Measurements from ENCODE around the gene PTPN14. TPM values are rescaled to one million over a fixed set of nuclear protein-coding genes. Genes with fewer than 3 reads are reported as not detected.
"Not testable (repeated sequence)": the region's sequence is repeated elsewhere in the genome, so short reads cannot be mapped to it uniquely, and the experiment has no call there.

Gene PTPN14
- total RNA-seq, 1 experiment from 2014 or later: 88.4 TPM

DNA sequence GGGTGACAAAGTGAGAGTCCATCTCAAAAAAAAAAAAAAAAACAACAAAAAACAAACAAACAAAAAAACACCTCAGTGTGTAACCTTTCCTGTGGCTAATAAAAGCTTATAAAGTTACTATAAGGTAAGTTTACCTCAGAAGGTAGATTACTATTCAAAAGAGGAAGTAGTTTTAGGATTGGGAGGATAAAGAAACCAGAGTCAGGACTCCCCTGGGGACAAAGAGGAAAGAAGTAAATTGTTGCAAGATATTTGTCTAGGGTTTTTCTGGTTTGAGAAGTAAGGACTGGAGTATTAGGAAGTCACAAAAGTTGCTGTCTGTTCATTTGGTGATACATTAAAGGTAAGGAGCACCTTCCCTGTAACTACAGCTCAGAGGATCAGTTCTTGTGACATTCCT, 27.8 kb upstream of the PTPN14 start:
- Mint-ChIP-seq H3K4me3 (no peak overlapping the region), H3K27ac (no peak overlapping the region), H3K9me3 (peaks cover 34% of the 10 kb centered on the region), H3K27me3 (ENCODE audit: low read depth) (peaks cover 2% of the 10 kb centered on the region; the same call in 1 of the 2 replicates), H3K4me1 (peaks cover 16% of the 10 kb centered on the region), H3K36me3 (peaks cover 28% of the 10 kb centered on the region)
- ATAC-seq (no peak), DNase-seq (ENCODE audit: low spot score) (no peak)
- TF ChIP-seq NR1H2 (CRISPR knock-in tag; IDR thresholded peaks at IDR 0.05) (no peak), ZNF219 (CRISPR knock-in tag; IDR thresholded peaks at IDR 0.05; ENCODE audit: borderline replicate concordance) (no peak), SP1 (CRISPR knock-in tag; conservative IDR thresholded peaks at IDR 0.05) (no peak), MYBL2 (CRISPR knock-in tag; IDR thresholded peaks at IDR 0.05) (no peak), FOXJ3 (CRISPR knock-in tag; IDR thresholded peaks at IDR 0.05; ENCODE audit: borderline replicate concordance) (no peak), SMAD3 (CRISPR knock-in tag; IDR thresholded peaks at IDR 0.05; ENCODE audit: borderline replicate concordance) (no peak), ZNF263 (CRISPR knock-in tag; IDR thresholded peaks at IDR 0.05; ENCODE audit: low read depth) (no peak), ZNF232 (CRISPR knock-in tag; IDR thresholded peaks at IDR 0.05) (no peak), NR3C1 (CRISPR knock-in tag; conservative IDR thresholded peaks at IDR 0.05; ENCODE audit: low read depth) (no peak), NR2C2 (CRISPR knock-in tag; IDR thresholded peaks at IDR 0.05) (no peak), ZNF396 (CRISPR knock-in tag; IDR thresholded peaks at IDR 0.05; ENCODE audit: borderline replicate concordance) (no peak), MXD4 (CRISPR knock-in tag; IDR thresholded peaks at IDR 0.05; ENCODE audit: borderline replicate concordance) (no peak), SMAD4 (CRISPR knock-in tag; IDR thresholded peaks at IDR 0.05) (no peak), CREM (CRISPR knock-in tag; IDR thresholded peaks at IDR 0.05) (no peak), ZNF138 (CRISPR knock-in tag; conservative IDR thresholded peaks at IDR 0.05) (no peak)
- TF ChIP-seq, protein P1, sequence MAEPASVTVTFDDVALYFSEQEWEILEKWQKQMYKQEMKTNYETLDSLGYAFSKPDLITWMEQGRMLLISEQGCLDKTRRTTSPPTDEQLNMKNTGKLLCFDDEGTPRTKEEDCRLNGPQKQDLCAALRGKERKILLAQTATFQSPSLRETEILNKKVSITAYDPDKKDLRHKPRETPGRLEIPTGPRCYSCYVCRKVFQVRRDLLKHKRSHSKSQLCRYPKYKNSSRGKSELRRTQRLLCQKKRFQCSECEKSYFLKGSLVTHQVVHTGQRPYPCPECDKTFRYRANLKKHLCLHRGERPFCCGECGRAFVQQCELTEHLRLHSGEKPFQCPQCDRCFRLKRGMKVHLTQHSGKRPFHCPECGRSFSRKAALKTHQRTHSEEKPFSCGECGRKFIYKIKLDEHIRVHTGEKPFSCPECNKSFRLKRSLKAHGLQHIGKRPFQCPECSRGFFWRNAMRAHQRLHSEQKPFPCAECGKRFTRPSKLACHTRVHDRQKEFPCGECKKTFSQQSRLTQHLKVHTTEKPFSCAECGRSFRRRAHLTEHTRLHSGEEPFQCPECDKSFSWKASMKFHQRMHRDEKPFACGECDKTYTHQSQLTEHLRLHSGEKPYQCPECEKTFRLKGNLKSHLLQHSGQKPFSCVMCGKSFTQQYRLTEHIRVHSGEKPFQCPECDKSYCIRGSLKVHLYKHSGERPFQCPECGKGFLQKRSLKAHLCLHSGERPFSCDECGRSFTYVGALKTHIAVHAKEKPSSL (CRISPR knock-in tag; conservative IDR thresholded peaks at IDR 0.05): no peak
- TF ChIP-seq, protein P2, sequence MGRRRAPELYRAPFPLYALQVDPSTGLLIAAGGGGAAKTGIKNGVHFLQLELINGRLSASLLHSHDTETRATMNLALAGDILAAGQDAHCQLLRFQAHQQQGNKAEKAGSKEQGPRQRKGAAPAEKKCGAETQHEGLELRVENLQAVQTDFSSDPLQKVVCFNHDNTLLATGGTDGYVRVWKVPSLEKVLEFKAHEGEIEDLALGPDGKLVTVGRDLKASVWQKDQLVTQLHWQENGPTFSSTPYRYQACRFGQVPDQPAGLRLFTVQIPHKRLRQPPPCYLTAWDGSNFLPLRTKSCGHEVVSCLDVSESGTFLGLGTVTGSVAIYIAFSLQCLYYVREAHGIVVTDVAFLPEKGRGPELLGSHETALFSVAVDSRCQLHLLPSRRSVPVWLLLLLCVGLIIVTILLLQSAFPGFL (CRISPR knock-in tag; IDR thresholded peaks at IDR 0.05; ENCODE audit: borderline replicate concordance): no peak
- TF ChIP-seq, protein P3, sequence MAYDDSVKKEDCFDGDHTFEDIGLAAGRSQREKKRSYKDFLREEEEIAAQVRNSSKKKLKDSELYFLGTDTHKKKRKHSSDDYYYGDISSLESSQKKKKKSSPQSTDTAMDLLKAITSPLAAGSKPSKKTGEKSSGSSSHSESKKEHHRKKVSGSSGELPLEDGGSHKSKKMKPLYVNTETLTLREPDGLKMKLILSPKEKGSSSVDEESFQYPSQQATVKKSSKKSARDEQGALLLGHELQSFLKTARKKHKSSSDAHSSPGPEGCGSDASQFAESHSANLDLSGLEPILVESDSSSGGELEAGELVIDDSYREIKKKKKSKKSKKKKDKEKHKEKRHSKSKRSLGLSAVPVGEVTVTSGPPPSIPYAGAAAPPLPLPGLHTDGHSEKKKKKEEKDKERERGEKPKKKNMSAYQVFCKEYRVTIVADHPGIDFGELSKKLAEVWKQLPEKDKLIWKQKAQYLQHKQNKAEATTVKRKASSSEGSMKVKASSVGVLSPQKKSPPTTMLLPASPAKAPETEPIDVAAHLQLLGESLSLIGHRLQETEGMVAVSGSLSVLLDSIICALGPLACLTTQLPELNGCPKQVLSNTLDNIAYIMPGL (CRISPR knock-in tag; IDR thresholded peaks at IDR 0.05): no peak
- TF ChIP-seq, protein P4, sequence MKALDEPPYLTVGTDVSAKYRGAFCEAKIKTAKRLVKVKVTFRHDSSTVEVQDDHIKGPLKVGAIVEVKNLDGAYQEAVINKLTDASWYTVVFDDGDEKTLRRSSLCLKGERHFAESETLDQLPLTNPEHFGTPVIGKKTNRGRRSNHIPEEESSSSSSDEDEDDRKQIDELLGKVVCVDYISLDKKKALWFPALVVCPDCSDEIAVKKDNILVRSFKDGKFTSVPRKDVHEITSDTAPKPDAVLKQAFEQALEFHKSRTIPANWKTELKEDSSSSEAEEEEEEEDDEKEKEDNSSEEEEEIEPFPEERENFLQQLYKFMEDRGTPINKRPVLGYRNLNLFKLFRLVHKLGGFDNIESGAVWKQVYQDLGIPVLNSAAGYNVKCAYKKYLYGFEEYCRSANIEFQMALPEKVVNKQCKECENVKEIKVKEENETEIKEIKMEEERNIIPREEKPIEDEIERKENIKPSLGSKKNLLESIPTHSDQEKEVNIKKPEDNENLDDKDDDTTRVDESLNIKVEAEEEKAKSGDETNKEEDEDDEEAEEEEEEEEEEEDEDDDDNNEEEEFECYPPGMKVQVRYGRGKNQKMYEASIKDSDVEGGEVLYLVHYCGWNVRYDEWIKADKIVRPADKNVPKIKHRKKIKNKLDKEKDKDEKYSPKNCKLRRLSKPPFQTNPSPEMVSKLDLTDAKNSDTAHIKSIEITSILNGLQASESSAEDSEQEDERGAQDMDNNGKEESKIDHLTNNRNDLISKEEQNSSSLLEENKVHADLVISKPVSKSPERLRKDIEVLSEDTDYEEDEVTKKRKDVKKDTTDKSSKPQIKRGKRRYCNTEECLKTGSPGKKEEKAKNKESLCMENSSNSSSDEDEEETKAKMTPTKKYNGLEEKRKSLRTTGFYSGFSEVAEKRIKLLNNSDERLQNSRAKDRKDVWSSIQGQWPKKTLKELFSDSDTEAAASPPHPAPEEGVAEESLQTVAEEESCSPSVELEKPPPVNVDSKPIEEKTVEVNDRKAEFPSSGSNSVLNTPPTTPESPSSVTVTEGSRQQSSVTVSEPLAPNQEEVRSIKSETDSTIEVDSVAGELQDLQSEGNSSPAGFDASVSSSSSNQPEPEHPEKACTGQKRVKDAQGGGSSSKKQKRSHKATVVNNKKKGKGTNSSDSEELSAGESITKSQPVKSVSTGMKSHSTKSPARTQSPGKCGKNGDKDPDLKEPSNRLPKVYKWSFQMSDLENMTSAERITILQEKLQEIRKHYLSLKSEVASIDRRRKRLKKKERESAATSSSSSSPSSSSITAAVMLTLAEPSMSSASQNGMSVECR (CRISPR knock-in tag; IDR thresholded peaks at IDR 0.05; ENCODE audit: borderline replicate concordance): no peak
- POLR2A ChIA-PET: no interaction called here
- CTCF ChIA-PET: no interaction called here

DNA sequence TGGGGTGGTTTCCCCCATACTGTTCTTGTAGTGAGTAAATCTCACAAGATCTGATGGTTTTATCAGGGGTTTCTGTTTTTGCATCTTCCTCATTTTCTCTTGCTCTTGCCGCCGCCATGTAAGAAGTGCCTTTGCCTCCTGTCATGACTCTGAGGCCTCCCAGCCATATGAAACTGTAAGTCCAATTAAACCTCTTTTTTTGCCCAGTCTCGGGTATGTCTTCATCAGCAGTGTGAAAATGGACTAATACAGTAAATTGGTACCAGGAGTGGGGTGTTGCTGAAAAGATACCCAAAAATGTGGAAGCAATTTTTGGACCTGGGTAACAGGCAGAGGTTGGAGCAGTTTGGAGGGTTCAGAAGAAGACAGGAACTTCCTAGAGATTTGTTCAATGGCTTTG, 24.7 kb upstream of the PTPN14 start:
- POLR2A ChIA-PET; H3K27ac Mint-ChIP-seq; H3K4me1 Mint-ChIP-seq; ATAC-seq; H3K27me3 Mint-ChIP-seq (ENCODE audit: low read depth); H3K4me3 Mint-ChIP-seq; CTCF ChIA-PET; DNase-seq (ENCODE audit: low spot score): not testable (repeated sequence)
- H3K9me3 Mint-ChIP-seq: peaks cover 34% of the 10 kb centered on the region
- H3K36me3 Mint-ChIP-seq: peaks cover 28% of the 10 kb centered on the region
